Glutamatergic neuron (in vitro differentiated cells): ENCODE measurements around the gene ATIC. TPM values are rescaled to one million over a fixed set of nuclear protein-coding genes. Genes with fewer than 3 reads are reported as not detected.

Source experiments
- DNase-seq: peaks from one replicate; pipeline ENCODE4 v3.0.0; 2022
- H3K27ac Mint-ChIP-seq: one replicate; pipeline ENCODE4 v1.8.0; 2020; ENCODE audit warnings: mild to moderate bottlenecking, mixed read lengths, inconsistent platforms; ENCODE audit not compliant: unreplicated experiment
- H3K27me3 Mint-ChIP-seq: one replicate; pipeline ENCODE4 v1.8.0; 2020; ENCODE audit warnings: mild to moderate bottlenecking, moderate library complexity, mixed read lengths, inconsistent platforms; ENCODE audit not compliant: unreplicated experiment
- H3K36me3 Mint-ChIP-seq: one replicate; pipeline ENCODE4 v1.8.0; 2020; ENCODE audit warnings: mild to moderate bottlenecking, mixed read lengths, inconsistent platforms; ENCODE audit not compliant: unreplicated experiment
- H3K4me1 Mint-ChIP-seq: one replicate; pipeline ENCODE4 v1.8.0; 2020; ENCODE audit warnings: mild to moderate bottlenecking, low read depth, mixed read lengths, inconsistent platforms; ENCODE audit not compliant: unreplicated experiment
- H3K4me3 Mint-ChIP-seq: one replicate; pipeline ENCODE4 v1.8.0; 2020; ENCODE audit warnings: mild to moderate bottlenecking, mixed read lengths, inconsistent platforms; ENCODE audit not compliant: unreplicated experiment
- H3K9me3 Mint-ChIP-seq: one replicate; pipeline ENCODE4 v1.8.0; 2020; ENCODE audit warnings: mild to moderate bottlenecking, moderate library complexity, mixed read lengths, inconsistent platforms; ENCODE audit not compliant: unreplicated experiment
- total RNA-seq: library from RNA; stranded (reverse); fragmentation: NEBNext Ultra II Directional; extraction: Animal tissue kit (Norgen Biotek cat#: 25700); gene quantifications from one replicate; pipeline ENCODE4 v1.2.1, GENCODE V29; 2021; ENCODE audit not compliant: unreplicated experiment
- TF ChIP-seq, protein P1 (sequence below): fragments of 200-600 bp; sonication (generic); IDR thresholded peaks from one replicate; pipeline ENCODE4 v1.5.0; 2021; ENCODE audit not compliant: partially characterized antibody, unreplicated experiment

ATIC gene
- total RNA-seq, 1 donor from 2014 or later: 51.5 TPM

DNA sequence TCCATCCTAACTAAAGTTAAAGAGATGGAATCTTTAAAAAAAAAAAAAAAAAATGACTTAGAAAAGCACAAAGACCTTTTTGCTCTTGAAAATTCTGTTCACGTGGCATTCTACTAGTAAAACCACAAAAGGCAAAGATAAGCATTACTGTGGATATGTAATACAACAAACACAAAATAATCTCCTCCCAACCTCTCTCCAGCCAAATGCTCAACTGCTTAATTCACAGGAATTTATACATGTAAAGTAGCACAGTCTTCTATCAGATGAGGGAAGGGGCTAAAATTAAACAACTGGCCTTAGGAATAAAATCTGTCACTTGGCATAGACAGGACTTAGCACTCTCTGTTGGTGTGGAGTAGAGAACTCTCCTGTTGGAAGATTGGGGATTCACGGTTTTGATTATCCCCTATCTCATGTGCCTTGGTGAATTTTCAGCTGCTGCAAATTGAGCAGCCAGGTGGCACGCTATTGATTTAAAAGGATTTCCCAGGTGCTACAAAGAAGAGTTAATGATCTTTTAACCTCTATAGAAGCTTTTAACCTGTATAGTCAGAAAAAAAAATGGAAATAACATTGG, 57.4 kb downstream of the ATIC start:
- DNase-seq: no peak
- Mint-ChIP-seq H3K4me3 (no peak overlapping the region), H3K27me3 (peaks cover 2% of the 10 kb centered on the region), H3K36me3 (peaks cover 4% of the 10 kb centered on the region), H3K4me1 (no peaks in the 10 kb centered on the region), H3K27ac (no peak overlapping the region), H3K9me3 (no peaks in the 10 kb centered on the region)
- TF ChIP-seq, protein P1, sequence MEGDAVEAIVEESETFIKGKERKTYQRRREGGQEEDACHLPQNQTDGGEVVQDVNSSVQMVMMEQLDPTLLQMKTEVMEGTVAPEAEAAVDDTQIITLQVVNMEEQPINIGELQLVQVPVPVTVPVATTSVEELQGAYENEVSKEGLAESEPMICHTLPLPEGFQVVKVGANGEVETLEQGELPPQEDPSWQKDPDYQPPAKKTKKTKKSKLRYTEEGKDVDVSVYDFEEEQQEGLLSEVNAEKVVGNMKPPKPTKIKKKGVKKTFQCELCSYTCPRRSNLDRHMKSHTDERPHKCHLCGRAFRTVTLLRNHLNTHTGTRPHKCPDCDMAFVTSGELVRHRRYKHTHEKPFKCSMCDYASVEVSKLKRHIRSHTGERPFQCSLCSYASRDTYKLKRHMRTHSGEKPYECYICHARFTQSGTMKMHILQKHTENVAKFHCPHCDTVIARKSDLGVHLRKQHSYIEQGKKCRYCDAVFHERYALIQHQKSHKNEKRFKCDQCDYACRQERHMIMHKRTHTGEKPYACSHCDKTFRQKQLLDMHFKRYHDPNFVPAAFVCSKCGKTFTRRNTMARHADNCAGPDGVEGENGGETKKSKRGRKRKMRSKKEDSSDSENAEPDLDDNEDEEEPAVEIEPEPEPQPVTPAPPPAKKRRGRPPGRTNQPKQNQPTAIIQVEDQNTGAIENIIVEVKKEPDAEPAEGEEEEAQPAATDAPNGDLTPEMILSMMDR: no peak

DNA sequence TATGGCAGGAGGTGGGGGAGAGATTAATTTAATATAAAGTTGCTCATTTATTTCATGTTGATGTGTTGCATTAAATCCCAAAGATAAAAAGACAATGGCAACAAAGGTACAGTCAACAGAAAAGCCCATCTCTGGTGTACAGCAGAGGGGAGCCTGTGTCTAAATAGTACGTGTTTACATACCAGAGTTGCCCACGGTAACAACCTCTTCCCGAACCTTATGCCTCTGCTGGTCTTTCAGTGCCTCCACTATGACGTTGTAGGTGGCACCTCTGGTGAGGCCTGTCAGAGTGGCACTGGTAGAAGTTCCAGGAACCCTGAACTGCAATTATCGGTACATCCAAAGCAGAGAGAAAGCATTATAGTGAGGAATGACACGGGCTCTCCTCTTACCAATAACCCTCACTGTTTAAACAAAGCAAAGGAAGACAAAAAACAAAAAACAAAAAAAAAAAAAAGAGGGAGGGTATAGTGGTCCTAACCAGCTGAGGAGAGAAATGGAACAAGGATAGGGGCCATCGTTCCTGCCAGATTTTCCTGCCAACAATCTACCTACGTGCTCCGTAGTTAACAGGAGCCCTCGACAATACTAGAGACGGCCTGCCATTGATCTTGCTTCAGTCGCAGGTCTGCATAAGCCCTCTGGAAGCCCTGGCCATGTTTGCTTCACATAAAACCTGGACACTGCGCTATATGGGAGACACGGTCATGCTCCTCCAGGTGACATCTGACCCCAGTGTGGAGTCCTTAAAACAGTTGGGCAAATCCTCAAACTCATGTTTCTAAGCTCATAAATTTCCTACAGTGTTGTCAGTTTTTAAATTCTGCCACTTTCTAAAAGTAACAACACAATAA, 58.5 kb downstream of the ATIC start:
- TF ChIP-seq, protein P1: no peak
- peaks cover 2% of the 10 kb centered on the region for H3K27me3 Mint-ChIP-seq
- no peaks in the 10 kb centered on the region for H3K9me3 Mint-ChIP-seq
- H3K36me3 Mint-ChIP-seq: peaks cover 5% of the 10 kb centered on the region
- no peaks in the 10 kb centered on the region for H3K4me1 Mint-ChIP-seq
- no peak overlapping the region for H3K27ac Mint-ChIP-seq
- no peak for DNase-seq
- no peak overlapping the region for H3K4me3 Mint-ChIP-seq

DNA sequence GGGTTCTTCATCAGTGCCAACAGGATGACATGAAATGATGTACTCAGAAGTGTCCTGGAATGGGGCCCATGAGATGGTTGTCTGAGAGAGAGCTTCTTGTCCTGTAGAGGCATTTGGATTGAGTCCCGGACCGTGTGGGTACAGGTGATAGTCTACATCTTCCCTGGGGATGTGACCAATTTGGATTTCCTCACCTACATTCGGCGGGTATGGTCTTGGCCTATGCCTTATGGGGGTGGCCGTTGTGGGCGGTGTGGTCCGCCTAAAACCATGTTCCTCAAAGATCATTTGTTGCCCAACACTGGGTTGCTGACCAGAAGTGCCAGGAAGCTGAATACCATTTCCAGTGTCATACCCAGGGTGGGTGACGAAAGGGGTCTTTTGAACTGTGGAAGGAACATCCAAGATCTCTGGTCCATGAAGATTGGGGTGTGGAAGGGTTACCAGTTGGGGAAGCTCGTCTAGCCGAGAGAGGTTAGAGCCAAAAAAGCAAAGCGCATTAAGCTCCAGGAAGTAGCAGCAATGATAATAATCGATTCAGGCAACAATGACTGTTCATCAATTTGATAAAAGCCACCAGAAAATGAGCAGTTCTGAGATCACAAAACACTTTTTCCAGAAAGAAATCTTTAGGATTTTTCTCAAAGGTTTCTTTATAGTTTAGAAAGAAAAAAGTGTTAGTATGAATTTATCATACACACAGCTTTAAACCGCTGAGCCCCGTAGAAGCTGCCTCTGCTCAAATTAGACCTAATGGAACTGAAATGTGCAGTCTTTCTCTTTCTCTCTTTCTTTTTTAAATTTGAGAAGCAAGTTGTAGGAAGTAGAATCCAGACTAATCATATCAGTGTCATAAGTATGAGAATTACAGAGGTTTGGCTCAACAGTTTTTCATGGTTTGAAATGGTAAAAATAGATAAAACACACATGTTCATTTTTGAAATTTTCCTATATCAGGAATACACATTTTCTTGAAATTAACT, 60.3 kb downstream of the ATIC start:
- DNase-seq: no peak
- TF ChIP-seq, protein P1: no peak
- Mint-ChIP-seq H3K27ac (no peak overlapping the region), H3K9me3 (no peaks in the 10 kb centered on the region), H3K36me3 (peaks cover 5% of the 10 kb centered on the region), H3K27me3 (peaks cover 4% of the 10 kb centered on the region), H3K4me1 (no peaks in the 10 kb centered on the region), H3K4me3 (no peak overlapping the region)

DNA sequence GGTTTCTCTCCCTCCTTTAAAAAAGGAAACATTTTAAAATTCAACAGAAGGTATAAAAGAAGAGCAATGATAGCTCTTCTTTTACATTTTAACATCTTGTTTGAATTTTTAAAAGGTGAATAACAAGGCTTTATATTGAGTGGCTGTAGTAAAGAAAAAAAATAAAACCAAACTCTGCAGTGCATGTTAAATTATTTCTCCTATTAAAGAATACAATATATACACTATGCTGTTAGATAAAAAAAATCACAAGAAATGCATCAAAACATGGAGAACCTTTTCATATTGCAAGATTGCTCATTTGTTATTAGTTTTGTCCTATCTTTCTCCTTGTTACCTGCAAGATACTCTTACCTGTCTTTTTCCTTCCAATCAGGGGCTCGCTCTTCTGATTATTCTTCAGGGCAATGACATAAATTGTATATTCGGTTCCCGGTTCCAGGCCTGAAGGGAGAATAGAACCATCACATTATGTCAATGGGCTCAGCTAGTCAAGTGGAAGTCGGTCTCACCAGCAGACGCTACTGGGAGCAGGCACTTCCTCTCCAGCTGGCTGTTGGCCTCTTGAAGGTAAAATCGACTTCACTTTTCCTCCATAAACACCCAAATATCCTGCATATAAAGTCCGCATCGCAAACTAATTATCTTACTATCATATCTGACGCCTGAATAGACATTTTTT, 61.2 kb downstream of the ATIC start:
- H3K27me3 Mint-ChIP-seq: peaks cover 4% of the 10 kb centered on the region
- H3K36me3 Mint-ChIP-seq: peaks cover 5% of the 10 kb centered on the region
- DNase-seq: no peak
- TF ChIP-seq, protein P1: no peak
- H3K9me3 Mint-ChIP-seq: no peaks in the 10 kb centered on the region
- no peaks in the 10 kb centered on the region for H3K4me1 Mint-ChIP-seq
- no peak overlapping the region for H3K4me3 Mint-ChIP-seq
- no peak overlapping the region for H3K27ac Mint-ChIP-seq
